ENCODE results near the gene NEK7.

DNA sequence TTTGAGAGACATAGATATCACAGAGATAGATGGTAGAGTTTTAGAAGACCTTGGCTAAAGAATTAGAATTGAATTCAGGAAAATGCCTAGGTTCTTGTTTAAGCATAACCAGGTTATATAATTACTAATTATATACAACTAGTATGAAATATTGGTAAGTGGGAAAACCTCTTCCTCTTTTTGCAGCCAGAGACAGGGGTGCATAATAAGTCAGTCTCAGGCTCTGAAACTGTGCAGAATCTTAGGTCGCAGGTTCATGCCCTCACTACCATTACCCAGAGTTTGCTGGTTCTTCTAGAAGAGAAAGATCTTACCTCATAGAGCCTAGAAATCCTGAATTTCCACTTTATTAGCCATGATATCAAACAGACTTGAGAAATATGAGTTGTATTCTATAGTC is 183.3 kb downstream of the NEK7 start:
- TF ChIP-seq, protein P1, sequence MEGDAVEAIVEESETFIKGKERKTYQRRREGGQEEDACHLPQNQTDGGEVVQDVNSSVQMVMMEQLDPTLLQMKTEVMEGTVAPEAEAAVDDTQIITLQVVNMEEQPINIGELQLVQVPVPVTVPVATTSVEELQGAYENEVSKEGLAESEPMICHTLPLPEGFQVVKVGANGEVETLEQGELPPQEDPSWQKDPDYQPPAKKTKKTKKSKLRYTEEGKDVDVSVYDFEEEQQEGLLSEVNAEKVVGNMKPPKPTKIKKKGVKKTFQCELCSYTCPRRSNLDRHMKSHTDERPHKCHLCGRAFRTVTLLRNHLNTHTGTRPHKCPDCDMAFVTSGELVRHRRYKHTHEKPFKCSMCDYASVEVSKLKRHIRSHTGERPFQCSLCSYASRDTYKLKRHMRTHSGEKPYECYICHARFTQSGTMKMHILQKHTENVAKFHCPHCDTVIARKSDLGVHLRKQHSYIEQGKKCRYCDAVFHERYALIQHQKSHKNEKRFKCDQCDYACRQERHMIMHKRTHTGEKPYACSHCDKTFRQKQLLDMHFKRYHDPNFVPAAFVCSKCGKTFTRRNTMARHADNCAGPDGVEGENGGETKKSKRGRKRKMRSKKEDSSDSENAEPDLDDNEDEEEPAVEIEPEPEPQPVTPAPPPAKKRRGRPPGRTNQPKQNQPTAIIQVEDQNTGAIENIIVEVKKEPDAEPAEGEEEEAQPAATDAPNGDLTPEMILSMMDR (IDR thresholded peaks at IDR 0.05): no peak
- TF ChIP-seq EZH2 (IDR thresholded peaks at IDR 0.05; ENCODE audit: borderline replicate concordance, insufficient read depth, low read depth, low read length, poor library complexity, severe bottlenecking): no peak

Data from B cell (primary cell).